HG03159 (cell line): ENCODE data around the gene DDIT3.

ENCODE experiments used
- ATAC-seq: cut with Tn5 transposase; IDR thresholded peaks from one replicate; pipeline ENCODE4 v1.9.1; 2021; ENCODE audit warnings: mild to moderate bottlenecking, moderate library complexity; ENCODE audit not compliant: unreplicated experiment

Gene DDIT3

DNA sequence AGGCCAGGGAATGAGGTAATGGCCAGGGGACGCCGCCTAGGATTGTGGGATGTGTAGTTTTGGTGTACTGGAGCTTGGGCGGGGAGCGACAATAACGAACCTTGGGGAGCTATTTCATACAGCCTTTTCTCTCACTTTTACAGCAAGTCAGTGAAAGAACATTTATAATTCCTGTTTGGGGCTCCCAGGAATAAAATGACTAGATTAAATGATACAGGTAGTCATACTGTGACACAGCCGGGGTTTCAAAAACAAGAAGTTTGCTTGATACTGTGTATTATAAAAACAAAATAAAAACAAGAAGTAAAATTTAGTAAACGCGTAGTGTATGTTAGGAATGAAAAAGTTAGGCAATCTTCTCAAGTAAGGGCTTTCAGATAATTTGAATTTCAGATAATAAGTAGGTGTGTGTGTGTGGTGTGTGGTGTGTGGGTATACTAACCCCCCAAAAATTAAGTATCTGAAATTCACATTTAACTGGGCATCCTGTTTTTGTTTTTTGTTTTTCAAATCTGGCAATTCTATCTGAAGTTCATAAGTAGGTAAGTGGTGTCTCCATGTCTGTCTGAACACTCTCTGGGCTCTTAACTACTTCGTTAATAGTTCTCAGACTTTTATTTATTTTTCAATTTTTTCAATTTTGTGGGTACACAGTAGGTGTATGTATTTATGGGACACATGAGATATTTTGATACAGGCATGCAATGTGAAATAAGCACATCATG is 27.1 kb upstream of the DDIT3 start:
- ATAC-seq: no peak

DNA sequence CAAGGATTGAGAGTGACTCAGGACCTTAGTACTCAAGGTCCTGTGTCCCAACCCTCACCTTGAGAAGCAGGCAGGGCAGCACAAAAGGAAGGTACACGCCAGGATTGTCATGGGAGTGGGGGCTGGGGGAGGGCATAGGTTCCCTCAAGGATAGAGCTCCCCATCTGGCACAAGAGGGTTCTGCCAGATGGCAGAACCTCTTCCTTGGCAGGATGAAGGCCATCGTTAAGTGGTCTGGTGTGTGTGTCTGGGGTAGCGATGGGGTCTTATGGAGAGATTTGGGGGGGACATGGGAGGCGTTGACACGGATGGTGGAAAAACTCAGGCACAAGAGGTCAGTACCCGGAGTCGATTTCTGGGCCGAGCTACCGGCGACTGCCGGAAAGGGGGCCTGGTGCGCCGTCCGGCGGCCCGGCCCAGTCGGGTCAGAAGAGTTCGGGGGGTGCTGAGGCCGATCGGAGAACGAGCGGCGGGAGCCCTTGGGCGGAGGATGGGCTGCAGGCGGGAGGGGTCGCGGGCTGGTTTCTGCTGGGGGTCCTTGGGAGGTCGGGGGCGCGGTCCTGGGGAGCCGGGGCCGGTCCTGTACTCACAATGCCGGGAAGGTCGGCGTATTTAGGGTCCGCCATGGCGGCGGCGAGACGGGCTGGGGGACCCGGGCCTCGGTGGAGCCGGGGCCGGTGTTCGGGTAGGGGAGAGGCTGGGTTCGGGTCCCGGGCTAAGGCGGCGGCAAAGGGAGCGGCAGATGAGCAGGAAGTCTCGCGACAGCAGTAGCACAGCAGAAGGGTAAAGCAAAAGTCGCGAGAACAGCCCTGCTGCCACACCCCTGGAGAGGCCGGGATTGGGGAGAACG is 26.3 kb upstream of the DDIT3 start, which contains the start of gene DCTN2:
TSS of gene DCTN2 (minus strand) at position 755 of the 850 bp plus-strand sequence. CDS start at position 626, 129 bp downstream.
- ATAC-seq: peak; percentile 99

GRCh38 chr12:57545809-57546437 is 25.6 kb upstream of the DDIT3 start:
- ATAC-seq: no peak

DNA sequence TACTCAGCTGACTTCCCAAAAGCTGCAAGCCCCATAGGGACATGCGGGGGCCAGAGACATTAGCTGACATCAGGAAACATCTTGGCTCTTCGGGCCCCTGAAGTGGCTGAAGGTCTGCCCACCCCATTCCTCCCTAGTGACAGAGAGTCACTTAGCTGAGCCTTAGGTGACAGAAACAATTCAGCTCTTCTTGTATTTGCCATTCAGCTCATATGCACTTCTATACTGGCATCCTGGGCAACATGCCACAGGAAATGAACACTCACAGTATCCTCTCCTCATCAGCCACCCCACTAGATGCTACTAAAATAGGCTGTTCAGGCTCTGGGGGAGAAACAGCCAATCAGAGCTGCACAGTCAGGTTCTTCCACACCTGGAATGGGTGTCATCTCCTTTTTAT is 23.3 kb upstream of the DDIT3 start:
- ATAC-seq: no peak

- no peak for ATAC-seq
These were observed 21.4 kb upstream of the DDIT3 start for GRCh38 chr12:57541717-57542116.

DNA sequence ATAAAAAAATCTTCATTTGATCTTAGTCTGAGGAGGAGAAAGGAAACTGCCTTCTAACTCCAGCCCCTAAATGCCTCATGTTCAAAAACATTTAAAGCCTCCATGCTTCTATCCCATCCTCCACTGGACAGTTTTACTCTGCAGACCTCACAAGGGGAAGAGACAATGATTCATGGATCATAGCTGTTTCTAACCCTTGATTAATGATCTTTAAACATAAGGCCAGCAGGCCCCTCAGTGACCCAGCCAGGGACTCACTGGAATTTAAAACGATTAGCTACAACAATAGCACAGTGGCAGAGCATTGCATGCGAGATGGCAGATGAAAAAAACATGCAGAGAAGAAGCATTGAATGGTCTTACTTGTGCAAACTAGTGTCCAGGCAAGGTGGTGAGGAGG is 20.7 kb upstream of the DDIT3 start:
- ATAC-seq: no peak

- ATAC-seq: no peak
These were observed 18.9 kb upstream of the DDIT3 start for GRCh38 chr12:57539134-57539768.

DNA sequence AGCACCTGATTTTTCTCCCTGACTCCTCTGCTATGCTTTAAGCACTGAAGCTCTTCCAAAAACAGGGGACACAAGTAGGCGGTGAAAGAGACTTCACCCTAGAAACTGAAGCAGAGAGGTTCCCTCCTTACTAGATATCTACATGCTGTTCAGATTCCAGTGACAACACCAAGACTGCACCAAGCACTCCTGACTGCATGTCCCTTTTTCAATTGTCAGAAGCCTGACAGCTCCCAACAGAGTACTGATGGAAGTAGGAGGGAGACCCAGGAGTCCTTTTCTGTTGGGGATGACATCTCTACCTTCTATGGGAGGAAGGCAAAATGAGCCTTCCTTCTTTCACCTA is 16.3 kb upstream of the DDIT3 start:
- ATAC-seq: no peak

- ATAC-seq: no peak
These were observed 15.7 kb upstream of the DDIT3 start for GRCh38 chr12:57535764-57536596.

- no peak for ATAC-seq
These were observed 14.8 kb upstream of the DDIT3 start for GRCh38 chr12:57534991-57535543.

DNA sequence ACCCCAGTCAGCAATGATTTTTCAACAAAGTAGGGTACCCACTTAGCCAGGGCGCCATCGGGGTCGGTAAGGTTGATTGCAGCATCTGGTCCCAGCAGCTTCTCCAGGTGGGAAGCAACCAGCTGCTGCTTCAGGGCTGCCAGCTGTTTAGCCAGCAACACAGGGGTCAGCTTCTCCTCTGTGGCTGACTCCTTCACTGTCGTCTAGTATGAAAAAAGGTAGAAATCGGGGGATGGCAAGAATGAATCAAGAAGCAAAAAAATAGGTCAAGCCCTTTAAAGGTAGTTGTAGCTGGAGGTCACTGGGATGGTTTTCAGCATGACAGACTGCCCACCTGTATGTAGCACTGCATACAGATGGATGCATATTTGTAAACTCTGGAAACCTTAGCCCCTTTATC is 13.9 kb upstream of the DDIT3 start:
- ATAC-seq: no peak

GRCh38 chr12:57533108-57533507 is 12.8 kb upstream of the DDIT3 start:
- ATAC-seq: no peak

- no peak for ATAC-seq
These were observed 11.5 kb upstream of the DDIT3 start for GRCh38 chr12:57531836-57532235.

GRCh38 chr12:57530396-57531142 is 10.3 kb upstream of the DDIT3 start:
- ATAC-seq: no peak

- ATAC-seq: no peak
These were observed 9.5 kb upstream of the DDIT3 start for GRCh38 chr12:57529831-57530230.

- ATAC-seq: no peak
These were observed 8.7 kb upstream of the DDIT3 start for GRCh38 chr12:57528831-57529555.

DNA sequence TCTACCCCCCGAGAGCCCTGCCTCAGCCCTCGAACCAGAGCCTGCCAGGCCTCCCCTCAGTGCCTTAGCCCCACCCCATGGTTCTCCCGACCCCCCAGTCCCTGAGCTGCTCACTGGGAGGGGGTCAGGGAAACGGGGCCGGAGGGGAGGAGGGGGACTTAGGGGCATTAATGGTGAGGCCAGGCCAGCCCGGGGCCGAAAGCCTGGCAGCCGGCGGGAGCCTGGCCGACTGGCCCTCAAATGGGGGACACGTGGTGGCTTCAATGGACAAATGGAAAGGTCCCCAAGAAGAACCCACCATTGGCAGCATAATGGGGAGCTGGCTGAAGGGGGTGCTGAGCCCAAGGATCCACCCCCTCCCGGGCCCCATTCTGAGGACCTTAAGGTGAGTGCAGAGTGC is 7.9 kb upstream of the DDIT3 start:
- no peak for ATAC-seq

DNA sequence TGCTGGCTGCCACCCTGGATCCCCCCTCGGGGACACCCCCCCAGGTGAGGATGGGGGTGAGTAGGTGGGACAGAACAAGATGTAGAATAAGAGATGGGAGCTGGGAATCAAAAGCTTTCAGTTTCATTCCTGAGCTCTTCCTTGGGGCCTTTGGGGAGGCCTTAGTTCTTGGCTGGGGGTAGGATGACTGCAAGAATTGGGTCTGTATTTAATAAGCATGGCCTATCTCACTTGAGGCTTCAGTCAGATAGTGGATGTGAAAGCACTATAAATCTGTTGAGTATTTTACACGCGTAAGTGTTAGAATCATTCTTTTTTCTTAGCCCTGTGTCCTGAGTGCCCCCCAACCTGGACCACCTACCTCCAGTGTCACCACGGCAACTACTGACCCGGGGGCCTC is 6.9 kb upstream of the DDIT3 start:
- no peak for ATAC-seq
